Urinary bladder (tissue), 4 donors: Measurements from ENCODE around the gene SEPTIN8. TPM values are rescaled to one million over a fixed set of nuclear protein-coding genes. Genes with fewer than 3 reads are reported as not detected.
A peak's percentile ranks its signal among the peaks of the same experiment; 100 is the strongest.

Experiments used
- DNase-seq: peaks from one replicate; pipeline ENCODE4 v3.0.0-alpha.2; 2015; ENCODE audit errors: extremely low spot score
- H3K27ac ChIP-seq: one replicate; pipeline ENCODE4 v1.5.1; 2013; ENCODE audit warnings: low read depth, mild to moderate bottlenecking, moderate library complexity
- H3K36me3 ChIP-seq: one replicate; pipeline ENCODE4 v1.6.1; 2013; ENCODE audit warnings: mild to moderate bottlenecking, moderate library complexity; ENCODE audit not compliant: insufficient read depth
- H3K4me1 ChIP-seq: one replicate; pipeline ENCODE4 v1.6.1; 2013; ENCODE audit warnings: mild to moderate bottlenecking, moderate library complexity; ENCODE audit not compliant: insufficient read depth
- H3K4me3 ChIP-seq: one replicate; pipeline ENCODE4 v1.5.1; 2013; ENCODE audit warnings: low read depth, low read length
- WGBS: extraction: QIAGEN DNeasy Blood & Tissue Kit; methylation state at CpG from one replicate; pipeline ENCODE4 v1.1.7; 2013; 5-methylcytosine and 5-hydroxymethylcytosine counted together
- polyA plus RNA-seq: library from polyadenylated mRNA; stranded (reverse); fragments of 200-250 nt; gene quantifications from one replicate; pipeline ENCODE4 v1.2.3, GENCODE V29; 2013
- total RNA-seq: library from RNA; depleted of rRNA; stranded (reverse); fragments of >200 nt; gene quantifications from one replicate; pipeline ENCODE4 v1.2.3, GENCODE V29; 2014
- donor health status: healthy with polysubstance abuse.
- donor health status: healthy.

The SEPTIN8 gene
- total and polyA plus RNA-seq, 2 donors, result 28.3 to 64.8 TPM

DNA sequence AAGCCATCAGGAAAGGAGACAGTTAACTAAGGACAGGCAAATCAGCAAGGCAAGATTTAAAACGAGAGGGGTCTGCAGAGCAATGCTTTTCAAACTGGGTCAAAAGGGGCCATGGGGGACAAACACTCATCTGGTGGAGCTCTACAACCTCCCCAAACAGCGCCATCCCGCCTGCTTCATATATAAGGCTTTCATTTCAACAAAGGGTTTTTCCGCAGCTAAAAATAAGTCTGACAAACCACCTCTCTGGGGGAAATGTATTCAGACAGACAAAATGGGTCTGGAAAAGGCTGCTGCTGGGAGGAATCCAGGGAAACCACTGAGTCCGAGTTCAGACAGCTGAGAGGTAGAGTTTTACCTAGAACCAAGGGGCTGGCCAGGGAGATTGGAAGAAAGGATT, 8.3 kb upstream of the SEPTIN8 start:
- 59% methylated on average over 5 of the region's 5 CpGs for WGBS
- Histone ChIP-seq H3K36me3 (no peaks in the 10 kb centered on the region), H3K4me1 (no peaks in the 10 kb centered on the region), H3K4me3 (no peak overlapping the region), H3K27ac (no peak overlapping the region)
- DNase-seq, result no peak

DNA sequence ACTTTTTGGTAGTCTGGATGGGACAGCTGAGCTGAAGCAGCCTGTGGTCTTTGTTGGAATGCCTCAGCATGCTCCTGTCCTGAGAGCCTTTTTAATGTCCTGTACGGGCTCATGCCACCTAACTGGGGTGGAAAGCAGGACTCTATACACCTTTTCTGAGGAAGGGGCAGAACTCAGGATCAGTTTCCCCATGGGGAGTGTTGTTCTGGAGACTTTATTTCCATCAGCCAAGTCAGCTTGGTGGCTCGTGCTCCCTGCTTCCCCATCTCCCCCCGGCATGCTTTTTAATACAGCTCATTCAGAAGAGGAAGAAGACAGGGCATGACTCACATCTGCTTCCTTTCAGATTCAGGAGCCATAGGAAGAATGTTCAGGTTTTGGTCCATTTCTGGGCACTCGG, 5.1 kb upstream of the SEPTIN8 start:
- no peak overlapping the region for H3K4me3 ChIP-seq
- no peak overlapping the region for H3K27ac ChIP-seq
- H3K4me1 ChIP-seq, result no peaks in the 10 kb centered on the region
- H3K36me3 ChIP-seq, result no peaks in the 10 kb centered on the region
- DNase-seq, result no peak
- WGBS, result 54% methylated on average over 4 of the region's 4 CpGs

DNA sequence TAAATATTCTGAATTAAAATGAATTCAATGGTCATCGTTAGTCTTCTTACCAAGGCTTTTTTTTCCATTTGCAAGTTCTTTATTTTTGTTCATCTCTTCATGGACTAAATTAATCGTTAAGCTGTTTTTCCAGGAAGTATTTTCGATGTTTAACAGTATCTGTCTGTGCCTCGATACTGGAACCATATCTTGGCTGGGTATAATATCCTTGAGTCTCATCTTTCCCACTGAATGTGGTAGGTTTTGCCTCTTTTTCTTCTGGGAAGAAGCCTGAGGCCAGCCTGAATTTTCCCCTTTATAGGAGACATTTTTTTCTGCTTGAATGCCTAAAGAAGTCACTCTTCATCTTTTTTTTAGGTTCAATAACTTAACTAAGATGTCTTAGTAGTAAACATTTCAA, 4.0 kb upstream of the SEPTIN8 start:
- no peaks in the 10 kb centered on the region for H3K4me1 ChIP-seq
- 89% methylated on average over 4 of the region's 4 CpGs for WGBS
- no peak overlapping the region for H3K4me3 ChIP-seq
- no peak overlapping the region for H3K27ac ChIP-seq
- no peaks in the 10 kb centered on the region for H3K36me3 ChIP-seq
- no peak for DNase-seq

DNA sequence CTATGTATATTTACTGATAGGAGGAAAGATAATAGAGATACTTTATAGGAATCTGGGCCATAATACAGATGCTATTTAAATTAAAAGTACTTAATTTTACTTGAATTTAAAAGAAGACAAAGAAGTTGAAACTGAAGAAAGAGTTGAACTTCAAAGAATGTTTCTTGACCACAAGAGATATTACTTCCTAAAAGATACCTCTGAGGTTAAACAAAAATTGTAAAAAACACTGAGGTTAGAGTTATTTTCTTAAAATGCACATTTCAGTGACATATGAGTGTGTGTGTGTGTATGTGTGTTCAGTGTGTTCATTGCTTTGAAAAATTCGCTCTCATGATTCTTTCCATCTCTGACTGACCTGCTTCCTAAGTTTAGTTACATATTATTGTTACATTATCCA, 3.5 kb upstream of the SEPTIN8 start:
- H3K4me3 ChIP-seq, result no peak overlapping the region
- H3K4me1 ChIP-seq, result no peaks in the 10 kb centered on the region
- no peak for DNase-seq
- no peaks in the 10 kb centered on the region for H3K36me3 ChIP-seq
- WGBS, result 90% methylated on average over 1 of the region's 1 CpG
- no peak overlapping the region for H3K27ac ChIP-seq

DNA sequence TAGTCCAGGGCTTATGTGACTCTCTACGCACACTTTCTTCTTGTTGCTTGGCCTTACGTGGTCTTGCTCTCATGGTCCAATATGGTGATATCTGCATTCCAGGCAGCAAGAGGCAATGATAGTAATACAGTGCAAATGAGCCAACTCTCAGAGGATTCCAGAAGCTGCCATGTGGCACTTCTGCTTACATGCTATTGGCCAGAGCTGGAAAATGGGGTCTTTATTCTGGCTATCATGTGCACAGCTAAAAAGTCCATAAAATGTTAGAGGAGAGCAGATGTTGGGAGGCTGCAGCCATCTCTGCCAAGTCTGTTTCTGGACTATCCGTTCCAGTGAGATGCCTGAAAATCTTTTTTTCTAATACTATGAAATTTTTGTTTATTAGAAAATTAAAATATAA, 2.9 kb upstream of the SEPTIN8 start:
- DNase-seq, result no peak
- no peak overlapping the region for H3K4me3 ChIP-seq

DNA sequence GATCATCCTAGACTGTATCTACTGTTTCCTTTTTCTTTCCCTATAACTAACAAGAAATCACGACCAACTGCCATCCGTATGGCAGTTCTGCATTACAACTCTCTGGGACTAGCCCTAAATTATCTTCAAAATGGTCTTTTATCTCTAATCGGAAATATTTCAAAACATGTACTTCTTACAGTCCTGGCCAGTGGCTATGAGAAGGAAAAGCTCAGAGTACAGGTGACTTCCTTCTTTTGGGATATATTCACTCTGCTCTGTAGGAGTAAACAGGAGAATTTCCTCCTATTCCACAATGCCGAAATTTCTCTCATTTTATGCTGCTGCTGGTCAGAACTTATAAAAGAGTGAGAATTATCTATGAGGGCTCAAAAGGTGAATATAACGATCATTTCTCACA, 1.8 kb upstream of the SEPTIN8 start:
- Histone ChIP-seq H3K36me3 (no peaks in the 10 kb centered on the region), H3K4me1 (no peaks in the 10 kb centered on the region), H3K4me3 (no peak overlapping the region), H3K27ac (no peak overlapping the region)
- WGBS, result 69% methylated on average over 5 of the region's 5 CpGs
- DNase-seq, result no peak

More for the DNA sequence above, 2.9 kb upstream of the SEPTIN8 start:
- WGBS, result 87% methylated on average over 3 of the region's 3 CpGs
- Histone ChIP-seq H3K27ac (no peak overlapping the region), H3K4me1 (no peaks in the 10 kb centered on the region), H3K36me3 (no peaks in the 10 kb centered on the region)

DNA sequence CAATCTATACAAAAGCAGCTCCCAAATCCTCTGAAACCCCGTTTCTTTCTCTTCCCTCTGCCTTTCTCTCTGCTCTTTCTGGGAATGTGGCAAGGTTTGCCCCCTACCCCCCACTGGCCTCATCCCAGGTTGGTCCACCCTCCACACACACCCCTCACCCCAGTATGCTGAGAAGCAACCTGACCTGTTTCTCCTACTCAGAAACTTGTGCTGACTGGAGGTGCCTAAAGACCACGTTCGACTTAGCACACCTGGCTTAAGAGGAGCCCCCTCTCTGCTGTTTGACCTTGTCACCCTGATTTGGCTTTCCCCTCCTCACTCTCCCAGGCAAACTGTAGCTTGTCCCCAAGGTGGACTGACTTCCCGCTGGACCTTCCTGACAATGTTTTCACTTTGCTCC, 1.1 kb upstream of the SEPTIN8 start:
- no peak for DNase-seq
- Histone ChIP-seq H3K4me1 (no peaks in the 10 kb centered on the region), H3K4me3 (no peak overlapping the region), H3K36me3 (no peaks in the 10 kb centered on the region), H3K27ac (no peak overlapping the region)
- 51% methylated on average over 4 of the region's 4 CpGs for whole genome bisulfite sequencing

DNA sequence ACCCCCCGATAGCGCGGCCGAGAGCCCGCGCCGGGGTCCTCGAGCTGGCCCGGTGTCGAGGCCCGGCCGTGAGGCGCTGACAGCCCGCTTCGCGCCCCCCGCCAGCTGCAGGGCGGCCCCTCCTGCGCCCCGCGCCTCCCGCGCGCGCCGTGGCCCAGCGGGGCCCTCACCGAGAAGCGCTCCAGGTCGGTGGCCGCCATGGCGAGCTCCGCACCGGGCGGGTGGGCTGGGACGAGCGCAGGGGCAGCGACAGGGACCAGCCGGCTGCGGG, 166 bp downstream of the SEPTIN8 start:
- DNase-seq, result no peak
- Histone ChIP-seq H3K4me1 (no peaks in the 10 kb centered on the region), H3K27ac (peak overlapping the region; percentile 67), H3K36me3 (no peaks in the 10 kb centered on the region), H3K4me3 (peak overlapping the region; percentile 97)
- WGBS, result under 1% methylated on average over 40 of the region's 40 CpGs

DNA sequence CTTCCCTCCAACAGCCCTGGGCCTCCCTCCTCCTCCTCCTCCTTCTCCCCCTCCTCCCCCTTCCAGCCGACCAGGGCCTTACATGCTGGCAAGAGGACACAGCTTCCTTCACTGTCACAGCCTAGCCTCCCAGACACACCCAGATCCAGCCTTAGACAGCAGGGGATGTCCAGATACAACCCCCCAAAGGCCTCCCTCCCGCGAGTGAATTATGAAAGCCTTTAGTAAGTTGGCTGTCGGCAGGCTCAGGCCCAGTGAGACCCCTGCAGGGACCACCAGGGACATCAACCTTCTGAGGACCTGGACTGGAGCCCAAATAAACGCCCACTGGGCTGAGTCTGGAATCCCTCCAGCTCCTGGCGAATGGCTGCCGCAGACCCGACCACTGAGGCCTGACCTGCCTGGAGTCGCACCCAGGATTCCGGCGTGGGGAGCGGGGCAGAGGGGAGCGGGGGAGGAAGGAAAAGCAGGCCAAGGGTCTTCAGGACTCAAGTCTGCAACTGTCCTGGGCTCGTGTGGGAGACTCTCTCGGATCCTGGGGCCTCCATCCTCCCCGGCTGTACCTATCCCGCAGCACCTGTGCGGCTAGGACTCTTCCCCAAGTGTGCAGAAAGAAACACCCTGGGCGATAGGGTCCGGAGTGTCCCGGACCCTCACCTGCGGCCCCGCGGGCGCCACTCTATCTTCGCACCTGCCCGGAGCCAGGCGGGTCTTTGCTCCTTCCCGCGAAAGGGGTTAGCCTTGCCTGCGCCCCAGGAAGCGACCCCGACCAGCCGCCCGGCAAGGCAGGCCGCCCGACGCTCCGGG, 705 bp downstream of the SEPTIN8 start:
- Histone ChIP-seq H3K4me3 (peak overlapping the region; percentile 97), H3K4me1 (no peaks in the 10 kb centered on the region), H3K36me3 (no peaks in the 10 kb centered on the region), H3K27ac (peak overlapping the region; percentile 67)
- no peak for DNase-seq
- 4% methylated on average over 39 of the region's 39 CpGs for WGBS

DNA sequence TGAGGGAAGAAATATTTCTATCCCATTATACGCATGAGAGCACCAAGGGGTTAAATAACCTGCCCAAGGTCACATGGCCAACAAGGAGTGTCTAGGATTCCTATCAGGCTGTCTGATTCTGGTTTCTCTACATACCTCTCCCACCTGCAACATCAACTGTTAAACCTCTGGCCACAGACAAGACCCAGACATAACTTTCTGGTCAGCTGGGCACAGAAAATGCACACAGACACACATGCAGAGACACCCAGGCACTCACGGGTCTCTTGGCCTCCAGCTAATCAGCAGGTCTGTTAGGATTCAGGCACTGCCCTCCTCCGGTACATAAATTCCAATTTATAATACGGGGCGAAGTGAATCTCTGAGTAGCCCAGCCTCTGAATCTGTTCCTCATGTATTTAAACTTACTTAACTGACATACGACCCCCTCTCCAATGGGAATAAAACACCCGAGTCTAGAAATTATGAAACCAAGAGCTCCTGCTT, 1.5 kb downstream of the SEPTIN8 start:
- Histone ChIP-seq H3K4me1 (no peaks in the 10 kb centered on the region), H3K36me3 (no peaks in the 10 kb centered on the region), H3K4me3 (no peak overlapping the region), H3K27ac (peak overlapping the region; percentile 2)
- no peak for DNase-seq
- 37% methylated on average over 7 of the region's 7 CpGs for WGBS

DNA sequence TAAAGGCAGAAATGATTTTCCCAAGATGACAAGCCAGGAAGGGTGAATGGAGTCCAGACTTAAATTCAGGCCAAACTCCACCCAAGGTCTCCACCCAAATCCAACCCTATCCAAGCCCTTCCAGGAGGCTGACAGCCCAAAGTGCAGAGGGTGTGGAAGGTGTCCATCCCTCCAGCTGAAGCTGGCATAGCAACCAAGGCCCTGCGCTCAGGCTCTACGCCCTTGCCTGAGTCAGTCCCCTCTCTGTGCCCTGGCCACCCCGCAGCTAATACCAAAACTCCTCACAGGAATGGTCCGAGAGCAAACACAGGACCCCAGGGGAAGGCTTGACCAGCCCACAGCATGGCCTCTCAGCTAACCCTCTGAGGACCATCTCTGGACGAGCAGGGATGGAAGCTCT, 2.1 kb downstream of the SEPTIN8 start:
- no peaks in the 10 kb centered on the region for H3K4me1 ChIP-seq
- WGBS, result 66% methylated on average over 5 of the region's 5 CpGs
- no peak overlapping the region for H3K4me3 ChIP-seq
- DNase-seq, result no peak
- H3K36me3 ChIP-seq, result no peaks in the 10 kb centered on the region
- peak overlapping the region; percentile 2 for H3K27ac ChIP-seq

DNA sequence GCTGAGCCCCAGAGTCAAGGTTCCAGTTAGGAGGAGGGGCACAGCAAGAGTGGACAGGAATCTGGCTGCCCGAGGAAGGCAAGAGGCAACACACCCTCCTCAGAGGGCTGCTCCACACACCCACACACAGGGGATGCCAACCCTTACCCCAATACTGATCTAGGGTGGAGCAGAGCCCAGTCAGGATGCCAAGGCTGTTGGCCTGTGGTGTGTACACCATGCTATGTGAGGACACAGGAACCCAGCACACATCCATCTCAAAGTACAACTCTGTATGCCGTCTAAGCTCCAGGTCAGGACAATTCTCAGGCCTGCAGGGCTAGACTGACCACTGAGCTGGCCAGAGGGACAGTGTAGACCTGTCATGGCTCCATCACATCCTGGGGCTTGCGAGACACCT, 2.6 kb downstream of the SEPTIN8 start:
- 59% methylated on average over 3 of the region's 3 CpGs for WGBS

DNA sequence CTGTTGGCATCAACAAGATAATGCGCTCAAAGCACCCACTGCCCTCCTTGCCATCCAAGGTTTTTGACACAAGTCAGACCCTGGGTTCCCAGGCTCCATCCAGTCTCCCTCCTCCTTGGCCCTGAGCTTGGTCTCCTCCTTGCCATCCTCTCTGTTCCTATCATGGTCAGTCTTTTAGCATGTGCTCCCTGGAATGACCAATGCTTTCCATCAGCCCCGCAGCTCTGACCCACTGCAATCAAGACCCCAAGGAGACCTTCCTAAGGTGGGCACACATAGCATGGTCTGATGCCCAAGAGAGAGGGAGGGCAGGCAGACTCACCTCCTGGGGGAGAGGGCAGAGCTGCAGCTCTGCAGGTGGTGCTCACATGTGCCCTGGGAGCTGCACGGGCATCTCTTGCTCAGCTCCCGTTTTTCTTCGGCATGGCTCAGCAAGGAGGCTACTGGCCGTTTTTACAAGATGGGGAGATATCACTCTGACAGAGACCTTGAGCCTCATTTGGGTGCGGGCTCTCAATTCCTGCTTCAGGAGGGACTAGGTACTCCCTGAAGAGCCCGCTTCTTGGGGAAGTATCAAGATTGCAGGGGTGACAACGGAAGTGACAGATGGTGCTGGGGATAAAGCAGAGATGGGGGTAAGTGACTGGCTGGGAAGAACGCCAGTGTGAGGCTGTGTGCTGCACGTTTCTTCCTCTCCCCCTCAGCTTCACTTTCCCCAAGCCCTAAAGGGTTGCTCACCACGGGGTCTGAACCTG, 3.3 kb downstream of the SEPTIN8 start:
- H3K4me1 ChIP-seq, result no peaks in the 10 kb centered on the region
- H3K4me3 ChIP-seq, result no peak overlapping the region
- WGBS, result 74% methylated on average over 12 of the region's 12 CpGs
- no peak overlapping the region for H3K27ac ChIP-seq
- H3K36me3 ChIP-seq, result no peaks in the 10 kb centered on the region
- DNase-seq, result no peak

More for the DNA sequence above, 2.6 kb downstream of the SEPTIN8 start:
- DNase-seq, result no peak
- H3K4me3 ChIP-seq, result no peak overlapping the region
- H3K4me1 ChIP-seq, result no peaks in the 10 kb centered on the region
- H3K27ac ChIP-seq, result no peak overlapping the region
- H3K36me3 ChIP-seq, result no peaks in the 10 kb centered on the region

DNA sequence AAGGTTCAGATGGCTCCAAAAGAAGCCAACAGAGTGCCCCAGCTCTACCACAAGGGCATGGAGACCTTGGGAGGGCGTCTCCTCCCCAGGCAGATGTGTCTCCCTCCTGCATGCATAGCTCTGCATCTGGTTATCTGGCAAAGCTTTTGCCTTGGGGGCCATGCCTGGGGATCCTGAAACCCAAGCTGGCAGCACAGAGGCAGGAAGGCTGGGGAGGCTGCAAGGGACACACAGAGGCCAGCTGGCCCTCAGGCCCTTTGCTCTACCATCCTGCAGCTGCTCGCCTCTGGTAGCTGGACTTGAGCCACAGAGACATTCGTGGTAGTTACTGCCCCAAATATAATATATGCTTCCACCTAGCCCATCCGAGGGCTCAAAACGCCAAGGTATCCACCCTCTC, 3.9 kb downstream of the SEPTIN8 start:
- H3K27ac ChIP-seq, result no peak overlapping the region
- DNase-seq, result no peak
- no peaks in the 10 kb centered on the region for H3K36me3 ChIP-seq
- no peaks in the 10 kb centered on the region for H3K4me1 ChIP-seq
- 87% methylated on average over 5 of the region's 5 CpGs for WGBS
- H3K4me3 ChIP-seq, result no peak overlapping the region
